Skin of body (tissue), 2 donors: ENCODE measurements around the gene BMERB1. TPM values are rescaled to one million over a fixed set of nuclear protein-coding genes. Genes with fewer than 3 reads are reported as not detected.
"Not testable (repeated sequence)": the region's sequence is repeated elsewhere in the genome, so short reads cannot be mapped to it uniquely, and the experiment has no call there.

Source experiments
- DNase-seq: peaks from one replicate; lab custom pipeline; 2025; lab: John Stamatoyannopoulos, UW
- total RNA-seq: library from RNA; depleted of rRNA; stranded (reverse); fragments of >200 nt; gene quantifications from one replicate; pipeline ENCODE4 v1.2.3, GENCODE V29; 2014

BMERB1 gene
- total RNA-seq, 1 donor from 2014 or later = 26.4 TPM

DNA sequence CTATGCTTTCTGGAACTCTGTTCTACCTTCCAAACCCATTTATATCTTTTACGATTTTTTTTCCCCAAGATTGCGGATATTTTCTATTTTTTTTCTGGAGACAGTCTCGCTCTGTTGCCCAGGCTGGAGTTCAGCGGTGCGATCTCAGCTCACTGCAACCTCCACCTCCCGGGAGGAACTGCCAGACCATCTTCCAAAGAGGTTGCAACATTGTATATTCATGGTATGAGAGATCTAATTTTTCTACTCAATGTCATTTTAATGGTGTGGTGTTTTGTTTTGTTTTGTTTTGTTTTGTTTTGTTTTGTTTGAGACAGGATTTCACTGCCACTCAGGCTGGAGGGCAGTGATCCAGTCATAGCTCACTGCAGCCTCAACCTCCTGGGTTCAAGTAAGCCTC is 8.5 kb upstream of the BMERB1 start:
- DNase-seq = no peak

GRCh38 chr16:15426796-15427195 is 7.6 kb upstream of the BMERB1 start:
- no peak for DNase-seq

GRCh38 chr16:15427648-15428239 is 6.6 kb upstream of the BMERB1 start:
- DNase-seq = peak; percentile 89

DNA sequence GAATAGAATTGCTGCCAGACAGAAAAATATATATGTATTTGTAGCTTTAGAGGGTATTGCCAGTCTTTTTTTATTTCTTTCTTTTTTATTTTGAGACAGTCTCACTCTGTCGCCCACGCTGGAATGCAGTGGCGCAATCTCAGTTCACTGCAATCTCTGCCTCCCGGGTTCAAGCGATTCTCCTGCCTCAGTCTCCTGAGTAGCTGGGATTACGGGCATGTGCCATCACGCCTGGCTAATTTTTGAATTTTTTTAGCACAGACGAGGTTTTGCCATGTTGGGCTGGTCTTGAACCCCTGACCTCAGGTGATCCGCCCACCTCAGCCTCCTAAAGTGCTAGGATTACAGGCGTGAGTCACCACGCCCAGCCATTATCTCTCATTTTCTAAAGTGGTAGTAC is 3.5 kb upstream of the BMERB1 start:
- not testable (repeated sequence) for DNase-seq

GRCh38 chr16:15434079-15434424 is 336 bp upstream of the BMERB1 start:
- DNase-seq = no peak

GRCh38 chr16:15435216-15435864 is 952 bp downstream of the BMERB1 start:
- no peak for DNase-seq

DNA sequence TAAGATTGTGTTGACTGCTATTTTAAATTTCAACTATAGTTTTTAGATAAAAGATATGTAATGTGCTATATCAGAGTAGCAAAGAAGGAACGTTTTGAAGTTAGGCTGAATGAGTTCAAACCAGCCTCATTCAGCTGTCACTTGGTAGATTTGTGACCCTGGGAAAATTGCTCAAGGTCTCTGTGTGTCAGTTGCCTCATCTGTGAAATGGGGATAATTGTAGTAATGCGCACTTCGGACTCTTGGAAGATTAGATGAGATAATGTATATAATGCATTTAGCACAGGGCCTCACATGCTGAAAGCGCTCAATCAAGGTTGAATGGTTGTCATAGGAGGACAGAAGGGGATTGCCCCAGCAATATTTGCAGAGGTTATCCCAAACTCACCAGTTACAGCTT is 4.7 kb downstream of the BMERB1 start:
- no peak for DNase-seq

DNA sequence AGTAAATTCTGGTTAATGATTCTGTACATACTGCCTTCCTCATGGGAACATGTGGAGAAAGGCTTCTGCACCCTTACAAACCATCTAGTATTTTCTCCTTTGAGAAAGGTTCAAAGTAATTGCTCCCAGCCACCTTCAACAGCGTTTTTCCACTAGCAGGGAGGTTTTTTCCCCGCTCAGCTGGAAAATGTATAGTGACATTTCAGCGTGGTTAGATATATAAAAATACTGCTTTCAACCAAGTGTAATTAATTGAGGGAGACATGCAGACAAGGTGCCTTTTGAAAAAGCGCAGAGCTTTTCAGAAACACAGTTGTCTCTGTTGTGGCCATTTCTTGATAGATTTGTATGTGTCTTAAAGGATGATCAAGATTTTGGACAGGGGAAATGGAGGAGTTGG is 5.1 kb downstream of the BMERB1 start:
- DNase-seq = no peak

GRCh38 chr16:15440852-15441251 is 6.5 kb downstream of the BMERB1 start:
- no peak for DNase-seq

- not testable (repeated sequence) for DNase-seq
Measured at GRCh38 chr16:15442140-15442539, 7.8 kb downstream of the BMERB1 start.

DNA sequence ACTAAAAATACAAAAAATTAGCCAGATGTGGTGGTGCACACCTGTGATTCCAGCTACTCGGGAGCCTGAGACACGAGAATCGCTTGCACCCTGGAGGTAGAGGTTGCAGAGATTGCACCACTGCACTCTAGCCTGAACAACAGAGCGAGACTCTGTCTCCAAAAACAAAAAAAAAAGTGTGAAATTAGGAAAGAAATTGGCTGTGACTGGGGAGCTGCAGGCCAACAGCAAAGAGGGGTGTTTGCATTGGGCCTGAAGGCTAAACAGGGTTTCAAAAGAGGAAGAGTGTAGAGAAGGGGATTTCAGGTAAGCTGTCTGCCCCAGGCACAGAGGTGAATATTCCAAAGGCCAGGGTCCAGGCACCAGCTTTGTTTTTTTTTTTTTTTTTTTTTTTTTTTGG is 9.4 kb downstream of the BMERB1 start:
- DNase-seq = no peak

DNA sequence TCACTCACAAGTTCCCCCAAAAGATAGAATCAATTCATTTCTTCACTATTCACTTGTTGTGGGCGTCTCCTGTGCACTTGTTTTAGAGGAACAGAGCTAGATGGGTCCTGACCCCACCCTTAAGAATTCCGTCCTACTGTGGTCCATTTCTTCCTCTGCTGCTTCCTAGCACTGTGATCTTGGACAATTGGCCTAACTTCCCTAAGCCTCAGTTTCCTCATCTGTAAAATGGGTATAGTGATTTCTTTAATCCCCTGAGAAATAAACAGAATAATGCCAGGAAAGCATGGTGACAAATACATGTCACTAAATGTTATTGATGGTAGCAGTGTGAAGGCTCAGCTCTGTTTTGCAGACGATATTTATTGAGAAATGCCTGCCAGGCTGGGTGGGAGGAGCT is 9.9 kb downstream of the BMERB1 start:
- DNase-seq = no peak

GRCh38 chr16:15445450-15445849 is 11.1 kb downstream of the BMERB1 start:
- no peak for DNase-seq

- no peak for DNase-seq
Measured at GRCh38 chr16:15446901-15447300, 12.5 kb downstream of the BMERB1 start.

- DNase-seq = no peak
Measured at GRCh38 chr16:15450624-15451023, 16.2 kb downstream of the BMERB1 start.

GRCh38 chr16:15451098-15451731 is 16.8 kb downstream of the BMERB1 start:
- DNase-seq = no peak

DNA sequence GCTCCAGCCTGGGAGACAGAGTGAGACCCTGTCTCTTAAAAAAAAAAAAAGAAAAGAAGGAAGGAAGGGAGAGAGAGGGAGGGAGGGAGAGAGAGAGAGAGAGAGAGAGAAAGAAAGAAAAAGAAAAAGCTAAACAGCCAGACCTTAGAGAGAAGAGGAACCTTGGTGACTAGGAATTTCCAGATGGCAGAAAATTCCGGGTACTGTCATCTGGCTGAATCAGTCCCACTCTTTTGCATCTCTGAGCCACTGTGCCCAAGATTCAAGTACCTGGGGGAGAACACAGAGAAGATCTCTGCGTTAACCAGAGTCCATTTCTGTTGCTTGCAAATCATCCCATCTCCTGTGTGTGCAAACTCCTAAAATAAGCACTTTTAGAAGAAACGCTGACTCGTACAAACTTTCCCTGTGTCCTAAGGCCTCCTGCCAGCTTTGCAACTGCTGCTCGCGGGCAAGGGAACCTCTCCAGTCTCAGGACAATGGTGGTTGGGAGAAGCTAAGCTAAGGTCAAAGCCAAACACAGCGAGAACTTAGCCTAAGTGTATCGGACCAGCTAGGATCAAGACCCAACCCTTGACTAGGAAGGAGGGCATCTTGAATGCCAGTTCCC is 18.0 kb downstream of the BMERB1 start:
- no peak for DNase-seq

GRCh38 chr16:15453296-15453695 is 18.9 kb downstream of the BMERB1 start:
- not testable (repeated sequence) for DNase-seq

DNA sequence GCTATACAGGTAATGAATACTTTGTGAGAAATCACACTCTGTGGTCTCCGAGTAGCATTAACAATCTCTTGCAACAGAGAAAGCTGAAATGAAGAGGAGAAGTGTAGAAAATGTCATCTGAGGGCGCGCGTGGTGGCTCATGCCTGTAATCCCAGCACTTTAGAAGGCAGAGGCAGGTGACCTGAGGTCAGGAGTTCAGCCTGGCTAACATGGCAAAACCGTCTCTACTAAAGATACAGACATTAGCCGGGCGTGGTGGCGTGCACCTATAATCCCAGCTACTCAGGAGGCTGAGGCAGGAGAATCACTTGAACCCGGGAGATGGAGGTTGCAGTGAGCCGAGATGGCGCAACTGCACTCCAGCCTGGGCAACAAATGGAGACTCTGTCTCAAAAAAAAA is 20.5 kb downstream of the BMERB1 start:
- DNase-seq = not testable (repeated sequence)

GRCh38 chr16:15457400-15457799 is 23.0 kb downstream of the BMERB1 start:
- no peak for DNase-seq

DNA sequence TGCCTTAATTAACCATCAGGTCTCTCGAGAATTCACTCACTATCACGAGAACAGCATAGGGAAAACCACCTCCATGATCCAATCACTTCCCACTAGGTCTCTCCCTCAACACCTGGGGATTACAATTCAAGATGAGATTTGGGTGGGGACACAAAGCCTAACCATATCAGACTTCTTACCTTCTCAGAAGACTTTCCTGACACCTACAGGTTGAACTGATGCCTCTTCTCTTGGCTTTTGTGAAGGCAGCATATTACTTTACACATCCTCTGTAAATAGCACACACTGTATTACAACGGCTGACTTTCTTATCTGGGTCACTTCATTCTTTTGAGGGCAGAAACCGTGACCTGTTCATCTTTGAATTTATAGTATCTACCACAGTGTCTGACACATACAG is 23.6 kb downstream of the BMERB1 start:
- no peak for DNase-seq

- no peak for DNase-seq
Measured at GRCh38 chr16:15459791-15460190, 25.4 kb downstream of the BMERB1 start.

- DNase-seq = no peak
Measured at GRCh38 chr16:15460601-15461000, 26.2 kb downstream of the BMERB1 start.
